HEK293T (cell line): ENCODE measurements around the gene SPTLC2.

Experiments used
- CTBP1 ChIP-seq: fragments of 450-650 bp; IDR thresholded peaks from 2 replicates; pipeline ENCODE4 v1.6.1; 2016; ENCODE audit warnings: borderline replicate concordance
- ELF4 ChIP-seq: fragments of 450-650 bp; IDR thresholded peaks from 2 replicates; pipeline ENCODE4 v1.6.1; 2017; ENCODE audit warnings: antibody characterized with exemption
- FOXA1 ChIP-seq: fragments of 450-650 bp; IDR thresholded peaks from 2 replicates; pipeline ENCODE4 v1.6.1; 2016; ENCODE audit warnings: mild to moderate bottlenecking
- FOXM1 ChIP-seq: fragments of 450-650 bp; IDR thresholded peaks from 2 replicates; pipeline ENCODE4 v1.6.1; 2017; ENCODE audit warnings: mild to moderate bottlenecking, borderline replicate concordance
- HDGF ChIP-seq: fragments of 450-650 bp; IDR thresholded peaks from 2 replicates; pipeline ENCODE4 v1.6.1; 2017; ENCODE audit warnings: antibody characterized with exemption, borderline replicate concordance
- L3MBTL2 ChIP-seq: fragments of 450-650 bp; conservative IDR thresholded peaks from 2 replicates; pipeline ENCODE4 v1.6.1; 2016; ENCODE audit warnings: mild to moderate bottlenecking
- LEF1 ChIP-seq: fragments of 450-650 bp; IDR thresholded peaks from 2 replicates; pipeline ENCODE4 v1.6.1; 2017; ENCODE audit warnings: mild to moderate bottlenecking, borderline replicate concordance
- SP1 ChIP-seq: fragments of 450-650 bp; IDR thresholded peaks from 2 replicates; pipeline ENCODE4 v1.6.1; 2017
- SUZ12 ChIP-seq: fragments of 450-650 bp; IDR thresholded peaks from 2 replicates; pipeline ENCODE4 v1.6.1; 2016; ENCODE audit warnings: mild to moderate bottlenecking
- TARDBP ChIP-seq: fragments of 450-650 bp; IDR thresholded peaks from 2 replicates; pipeline ENCODE4 v1.6.1; 2016
- ZNF384 ChIP-seq: fragments of 450-650 bp; IDR thresholded peaks from 2 replicates; pipeline ENCODE4 v1.6.1; 2016
- TF ChIP-seq, protein P1 (sequence below): fragments of 450-650 bp; IDR thresholded peaks from 2 replicates; pipeline ENCODE4 v1.6.1; 2016

DNA sequence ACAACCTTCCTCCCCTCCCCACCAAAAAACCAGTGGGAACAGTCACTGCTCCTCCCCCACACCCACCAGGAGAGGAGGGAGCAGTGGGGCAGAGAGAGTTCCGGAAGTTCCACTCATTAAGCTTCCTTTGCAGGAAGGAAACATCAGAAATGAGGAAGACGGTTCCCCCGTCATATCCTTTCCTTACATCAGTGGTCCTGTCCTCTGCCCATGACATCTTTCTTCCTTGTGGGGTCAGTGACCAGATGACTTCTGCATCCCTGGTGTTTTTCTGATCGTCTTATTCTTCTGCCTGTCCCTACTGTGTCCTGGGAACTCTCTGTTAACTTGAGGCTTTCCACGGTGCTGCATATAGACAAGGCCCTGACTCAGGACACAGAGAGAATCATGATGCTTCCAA is 40.8 kb upstream of the SPTLC2 start:
- no peak for TF ChIP-seq HDGF
- no peak for TF ChIP-seq ZNF384
- TF ChIP-seq SUZ12 = no peak
- no peak for TF ChIP-seq LEF1
- no peak for TF ChIP-seq FOXA1
- no peak for TF ChIP-seq FOXM1
- TF ChIP-seq CTBP1 = no peak
- no peak for TF ChIP-seq TARDBP
- TF ChIP-seq L3MBTL2 = no peak
- TF ChIP-seq SP1 = no peak
- TF ChIP-seq, protein P1, sequence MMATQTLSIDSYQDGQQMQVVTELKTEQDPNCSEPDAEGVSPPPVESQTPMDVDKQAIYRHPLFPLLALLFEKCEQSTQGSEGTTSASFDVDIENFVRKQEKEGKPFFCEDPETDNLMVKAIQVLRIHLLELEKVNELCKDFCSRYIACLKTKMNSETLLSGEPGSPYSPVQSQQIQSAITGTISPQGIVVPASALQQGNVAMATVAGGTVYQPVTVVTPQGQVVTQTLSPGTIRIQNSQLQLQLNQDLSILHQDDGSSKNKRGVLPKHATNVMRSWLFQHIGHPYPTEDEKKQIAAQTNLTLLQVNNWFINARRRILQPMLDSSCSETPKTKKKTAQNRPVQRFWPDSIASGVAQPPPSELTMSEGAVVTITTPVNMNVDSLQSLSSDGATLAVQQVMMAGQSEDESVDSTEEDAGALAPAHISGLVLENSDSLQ = no peak
- TF ChIP-seq ELF4 = no peak
